ENCODE measurements around the gene MIS18A. TPM values are rescaled to one million over a fixed set of nuclear protein-coding genes. Genes with fewer than 3 reads are reported as not detected.

MIS18A gene
- total RNA-seq, 1 donor from 2014 or later: 31.9 TPM

DNA sequence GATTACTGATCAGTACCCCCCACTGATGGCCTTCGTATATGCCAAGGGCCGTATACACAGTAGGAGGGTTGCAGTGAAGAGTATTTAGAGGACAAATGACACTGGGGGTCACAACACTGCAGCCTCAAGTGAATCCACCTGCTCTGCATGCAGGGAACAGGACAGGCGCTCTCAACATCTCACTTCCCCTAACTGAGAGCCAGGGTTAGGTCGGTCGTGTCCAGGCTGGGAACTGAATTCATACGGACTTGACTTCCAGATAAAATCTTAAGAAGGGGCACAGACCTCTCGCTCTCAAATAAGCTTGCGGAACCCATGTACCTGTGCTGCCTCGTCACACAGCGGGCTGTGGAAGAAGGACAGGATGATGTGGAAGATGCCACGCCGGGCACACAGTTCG lies 42.6 kb upstream of the MIS18A start:
- TF ChIP-seq CTCF (conservative IDR thresholded peaks at IDR 0.05): no peak
- no peak for DNase-seq (ENCODE audit: extremely low spot score, unreplicated experiment)
- Mint-ChIP-seq H3K4me3 (no peak overlapping the region), H3K4me1 (ENCODE audit: unreplicated experiment) (no peaks in the 10 kb centered on the region), H3K9me3 (no peaks in the 10 kb centered on the region), H3K36me3 (peaks cover 28% of the 10 kb centered on the region), H3K27me3 (no peaks in the 10 kb centered on the region), H3K27ac (no peak overlapping the region)

- Mint-ChIP-seq H3K36me3 (peaks cover 27% of the 10 kb centered on the region), H3K4me3 (no peak overlapping the region), H3K27ac (no peak overlapping the region), H3K4me1 (ENCODE audit: unreplicated experiment) (no peaks in the 10 kb centered on the region), H3K9me3 (no peaks in the 10 kb centered on the region), H3K27me3 (no peaks in the 10 kb centered on the region)
- no peak for TF ChIP-seq CTCF (conservative IDR thresholded peaks at IDR 0.05)
- DNase-seq (ENCODE audit: extremely low spot score, unreplicated experiment): no peak
Measured at GRCh38 chr21:32320726-32321125, 41.9 kb upstream of the MIS18A start.

- Mint-ChIP-seq H3K27ac (no peak overlapping the region), H3K4me3 (no peak overlapping the region), H3K9me3 (no peaks in the 10 kb centered on the region), H3K4me1 (ENCODE audit: unreplicated experiment) (no peaks in the 10 kb centered on the region), H3K36me3 (peaks cover 22% of the 10 kb centered on the region), H3K27me3 (no peaks in the 10 kb centered on the region)
- TF ChIP-seq CTCF (conservative IDR thresholded peaks at IDR 0.05): no peak
- no peak for DNase-seq (ENCODE audit: extremely low spot score, unreplicated experiment)
Measured at GRCh38 chr21:32320059-32320458, 41.2 kb upstream of the MIS18A start.

- DNase-seq (ENCODE audit: extremely low spot score, unreplicated experiment): no peak
- Mint-ChIP-seq H3K27ac (no peak overlapping the region), H3K27me3 (no peaks in the 10 kb centered on the region), H3K4me1 (ENCODE audit: unreplicated experiment) (no peaks in the 10 kb centered on the region), H3K36me3 (peaks cover 15% of the 10 kb centered on the region), H3K9me3 (no peaks in the 10 kb centered on the region), H3K4me3 (no peak overlapping the region)
- no peak for TF ChIP-seq CTCF (conservative IDR thresholded peaks at IDR 0.05)
Measured at GRCh38 chr21:32319012-32319411, 40.2 kb upstream of the MIS18A start.

- Mint-ChIP-seq H3K27me3 (no peaks in the 10 kb centered on the region), H3K4me3 (no peak overlapping the region), H3K36me3 (peaks cover 10% of the 10 kb centered on the region), H3K4me1 (ENCODE audit: unreplicated experiment) (no peaks in the 10 kb centered on the region), H3K27ac (no peak overlapping the region), H3K9me3 (no peaks in the 10 kb centered on the region)
- no peak for DNase-seq (ENCODE audit: extremely low spot score, unreplicated experiment)
- TF ChIP-seq CTCF (conservative IDR thresholded peaks at IDR 0.05): no peak
Measured at GRCh38 chr21:32317726-32318125, 38.9 kb upstream of the MIS18A start.

Measured in type B pancreatic cell (in vitro differentiated cells).